Measurements from ENCODE around the gene RNF224. TPM values are rescaled to one million over a fixed set of nuclear protein-coding genes. Genes with fewer than 3 reads are reported as not detected.

Gene RNF224
- polyA plus RNA-seq, 1 donor (not counting 4 experiments of a cell fraction or from before 2014, with no cell fraction given) = not detected

DNA sequence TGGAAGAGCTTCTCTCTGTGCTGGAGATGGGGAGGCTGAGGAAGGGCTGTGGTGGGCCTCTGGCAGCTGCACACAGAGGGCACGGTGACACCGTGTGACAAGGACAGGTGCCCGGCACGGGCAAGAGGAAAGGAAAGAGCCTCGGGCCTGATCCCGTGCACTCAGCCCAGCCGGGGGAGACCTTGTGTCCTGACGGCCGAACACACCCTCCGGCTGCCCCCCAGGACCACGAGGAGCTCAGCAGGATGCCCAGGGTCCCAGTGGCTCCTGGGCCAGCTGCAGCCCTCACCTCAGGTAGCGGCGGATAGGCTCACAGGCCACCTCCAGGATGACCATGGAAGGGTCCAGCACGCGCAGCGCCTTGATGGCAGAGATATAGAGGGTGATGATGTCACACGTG is 44.5 kb upstream of the RNF224 start:
- H3K27me3 ChIP-seq (ENCODE audit: control insufficient read depth, extremely low read depth, insufficient read depth, low read length) = no peaks in the 10 kb centered on the region
- no peak overlapping the region for H3K27ac ChIP-seq (ENCODE audit: control insufficient read depth, insufficient read depth, low read length)
- H3K4me3 ChIP-seq (ENCODE audit: control insufficient read depth in 2 of 3, extremely low read depth in 1 of 3, insufficient read depth in 2 of 3, low read depth in 1 of 3, low read length in 3 of 3) = no peak overlapping the region
- H3K9me1 ChIP-seq (ENCODE audit: control insufficient read depth, extremely low read depth, insufficient read depth, low read length) = no peaks in the 10 kb centered on the region
- no peak overlapping the region for H3K4me2 ChIP-seq (ENCODE audit: control insufficient read depth, extremely low read depth, insufficient read depth, low read depth, low read length)
- H3K36me3 ChIP-seq (ENCODE audit: control insufficient read depth in 2 of 2, extremely low read depth in 1 of 2, insufficient read depth in 2 of 2, low read length in 2 of 2) = peaks cover 18 to 21% of the 10 kb centered on the region in 2 experiments
- H3K9ac ChIP-seq (ENCODE audit: control insufficient read depth, extremely low read depth, insufficient read depth, low read length) = no peak overlapping the region
- DNase-seq (ENCODE audit: low read depth, low spot score) = no peak
- peaks cover 25% of the 10 kb centered on the region for H3K79me2 ChIP-seq (ENCODE audit: control insufficient read depth, insufficient read depth, low read length)
- dilution Hi-C loops (cut with MboI; ENCODE audit: extremely low pct_ligation_motif_present, low sequenced_read_pairs) = no loop called here
- no peaks in the 10 kb centered on the region for H4K20me1 ChIP-seq (ENCODE audit: control insufficient read depth, extremely low read depth, insufficient read depth, low read length)
- peaks cover 12% of the 10 kb centered on the region for H3K4me1 ChIP-seq (ENCODE audit: control insufficient read depth, extremely low read depth, insufficient read depth, low read length)
- H2AFZ ChIP-seq (ENCODE audit: control insufficient read depth, low read length) = no peak overlapping the region
- no peaks in the 10 kb centered on the region for H3K9me3 ChIP-seq (ENCODE audit: control insufficient read depth, low read depth, low read length)
- TF ChIP-seq, protein P1, sequence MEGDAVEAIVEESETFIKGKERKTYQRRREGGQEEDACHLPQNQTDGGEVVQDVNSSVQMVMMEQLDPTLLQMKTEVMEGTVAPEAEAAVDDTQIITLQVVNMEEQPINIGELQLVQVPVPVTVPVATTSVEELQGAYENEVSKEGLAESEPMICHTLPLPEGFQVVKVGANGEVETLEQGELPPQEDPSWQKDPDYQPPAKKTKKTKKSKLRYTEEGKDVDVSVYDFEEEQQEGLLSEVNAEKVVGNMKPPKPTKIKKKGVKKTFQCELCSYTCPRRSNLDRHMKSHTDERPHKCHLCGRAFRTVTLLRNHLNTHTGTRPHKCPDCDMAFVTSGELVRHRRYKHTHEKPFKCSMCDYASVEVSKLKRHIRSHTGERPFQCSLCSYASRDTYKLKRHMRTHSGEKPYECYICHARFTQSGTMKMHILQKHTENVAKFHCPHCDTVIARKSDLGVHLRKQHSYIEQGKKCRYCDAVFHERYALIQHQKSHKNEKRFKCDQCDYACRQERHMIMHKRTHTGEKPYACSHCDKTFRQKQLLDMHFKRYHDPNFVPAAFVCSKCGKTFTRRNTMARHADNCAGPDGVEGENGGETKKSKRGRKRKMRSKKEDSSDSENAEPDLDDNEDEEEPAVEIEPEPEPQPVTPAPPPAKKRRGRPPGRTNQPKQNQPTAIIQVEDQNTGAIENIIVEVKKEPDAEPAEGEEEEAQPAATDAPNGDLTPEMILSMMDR (optimal IDR thresholded peaks at IDR 0.05 in 1 of 3, IDR thresholded peaks at IDR 0.05 in 1 of 3, conservative IDR thresholded peaks at IDR 0.05 in 1 of 3; ENCODE audit: extremely low read depth in 1 of 3, insufficient read depth in 2 of 3, low read length in 3 of 3) = no peak
- TF ChIP-seq EZH2 (IDR thresholded peaks at IDR 0.05; ENCODE audit: low read length) = no peak
- no peak for FAIRE-seq

DNA sequence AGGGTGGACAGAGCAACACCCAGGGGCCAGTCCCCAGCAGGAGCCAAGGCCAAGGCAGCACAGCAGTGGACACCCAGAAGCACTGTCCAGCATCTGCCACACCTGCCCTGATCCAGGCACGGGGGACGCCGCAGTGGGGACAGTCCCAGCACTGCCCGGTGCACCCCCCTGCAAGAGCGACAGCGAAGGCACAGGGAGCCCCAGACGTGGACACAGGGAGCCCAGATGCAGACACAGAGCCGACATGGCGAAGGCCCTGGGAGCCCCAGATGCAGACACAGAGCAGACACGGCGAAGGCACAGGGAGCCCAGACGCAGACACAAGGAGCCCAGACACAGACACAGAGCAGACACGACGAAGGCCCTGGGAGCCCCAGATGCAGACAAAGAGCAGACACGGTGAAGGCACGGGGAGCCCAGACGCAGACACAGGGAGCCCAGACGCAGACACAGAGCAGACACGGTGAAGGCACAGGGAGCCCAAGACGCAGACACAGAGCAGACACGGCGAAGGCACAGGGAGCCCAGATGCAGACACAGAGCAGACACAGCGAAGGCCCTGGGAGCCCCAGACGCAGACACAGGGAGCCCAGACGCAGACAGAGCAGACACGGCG is 43.2 kb upstream of the RNF224 start:
- FAIRE-seq (no peak), DNase-seq (ENCODE audit: low read depth, low spot score) (no peak)
- no peak for TF ChIP-seq EZH2 (IDR thresholded peaks at IDR 0.05; ENCODE audit: low read length)
- TF ChIP-seq, protein P1 (optimal IDR thresholded peaks at IDR 0.05 in 1 of 3, IDR thresholded peaks at IDR 0.05 in 1 of 3, conservative IDR thresholded peaks at IDR 0.05 in 1 of 3; ENCODE audit: extremely low read depth in 1 of 3, insufficient read depth in 2 of 3, low read length in 3 of 3) = no peak
- no peak overlapping the region for H3K27ac ChIP-seq (ENCODE audit: control insufficient read depth, insufficient read depth, low read length)
- H3K4me1 ChIP-seq (ENCODE audit: control insufficient read depth, extremely low read depth, insufficient read depth, low read length) = peaks cover 13% of the 10 kb centered on the region
- no peaks in the 10 kb centered on the region for H4K20me1 ChIP-seq (ENCODE audit: control insufficient read depth, extremely low read depth, insufficient read depth, low read length)
- peaks cover 30% of the 10 kb centered on the region for H3K79me2 ChIP-seq (ENCODE audit: control insufficient read depth, insufficient read depth, low read length)
- no peak overlapping the region for H3K4me2 ChIP-seq (ENCODE audit: control insufficient read depth, extremely low read depth, insufficient read depth, low read depth, low read length)
- no peak overlapping the region for H3K9ac ChIP-seq (ENCODE audit: control insufficient read depth, extremely low read depth, insufficient read depth, low read length)
- no peak overlapping the region for H3K4me3 ChIP-seq (ENCODE audit: control insufficient read depth in 2 of 3, extremely low read depth in 1 of 3, insufficient read depth in 2 of 3, low read depth in 1 of 3, low read length in 3 of 3)
- dilution Hi-C loops (cut with MboI; ENCODE audit: extremely low pct_ligation_motif_present, low sequenced_read_pairs) = no loop called here
- H3K27me3 ChIP-seq (ENCODE audit: control insufficient read depth, extremely low read depth, insufficient read depth, low read length) = no peaks in the 10 kb centered on the region
- no peaks in the 10 kb centered on the region for H3K9me3 ChIP-seq (ENCODE audit: control insufficient read depth, low read depth, low read length)
- H3K36me3 ChIP-seq (ENCODE audit: control insufficient read depth in 2 of 2, extremely low read depth in 1 of 2, insufficient read depth in 2 of 2, low read length in 2 of 2) = peaks cover 18 to 21% of the 10 kb centered on the region in 2 experiments
- no peaks in the 10 kb centered on the region for H3K9me1 ChIP-seq (ENCODE audit: control insufficient read depth, extremely low read depth, insufficient read depth, low read length)
- H2AFZ ChIP-seq (ENCODE audit: control insufficient read depth, low read length) = no peak overlapping the region
